Measurements from ENCODE around the gene FRAS1. TPM values are rescaled to one million over a fixed set of nuclear protein-coding genes. Genes with fewer than 3 reads are reported as not detected.

Gene FRAS1
- total RNA-seq, 1 experiment from 2014 or later = 3.4 TPM

- no peak for ATAC-seq
- Histone ChIP-seq H3K9me2 (replicated peaks; ENCODE audit: low read length) (no peaks in the 10 kb centered on the region), H2AFZ (ENCODE audit: low read length) (no peak overlapping the region), H3K36me3 (ENCODE audit: low read depth, low read length) (no peaks in the 10 kb centered on the region), H3K9ac (ENCODE audit: low read length) (no peak overlapping the region), H3K4me1 (ENCODE audit: insufficient read depth, low read length) (no peaks in the 10 kb centered on the region), H4K20me1 (ENCODE audit: low read length) (no peaks in the 10 kb centered on the region), H3K4me3 (ENCODE audit: low read length) (no peak overlapping the region), H3K79me2 (ENCODE audit: low read length) (peaks cover 14% of the 10 kb centered on the region), H3K27ac (ENCODE audit: low read length) (no peak overlapping the region), H3K27me3 (ENCODE audit: low read length) (no peaks in the 10 kb centered on the region), H3K9me3 (ENCODE audit: low read length) (no peaks in the 10 kb centered on the region), H3F3A (ENCODE audit: low read length, unreplicated experiment) (no peaks in the 10 kb centered on the region), H3K4me2 (ENCODE audit: low read length) (no peak overlapping the region)
- no TSS peak for BruUV-seq (replicated peaks)
- POLR2A ChIA-PET (ENCODE audit: unreplicated experiment) = no interaction called here
- intact Hi-C loops (cut with micrococcal nuclease) = no loop called here
- CTCF ChIA-PET = no interaction called here
- no peak for DNase-seq
- TF ChIP-seq EZH2phosphoT487 (IDR thresholded peaks at IDR 0.05; ENCODE audit: borderline replicate concordance, low read length) (no peak), EZH2 (IDR thresholded peaks at IDR 0.05; ENCODE audit: low read length, unreplicated experiment) (no peak)
- TF ChIP-seq, protein P1, sequence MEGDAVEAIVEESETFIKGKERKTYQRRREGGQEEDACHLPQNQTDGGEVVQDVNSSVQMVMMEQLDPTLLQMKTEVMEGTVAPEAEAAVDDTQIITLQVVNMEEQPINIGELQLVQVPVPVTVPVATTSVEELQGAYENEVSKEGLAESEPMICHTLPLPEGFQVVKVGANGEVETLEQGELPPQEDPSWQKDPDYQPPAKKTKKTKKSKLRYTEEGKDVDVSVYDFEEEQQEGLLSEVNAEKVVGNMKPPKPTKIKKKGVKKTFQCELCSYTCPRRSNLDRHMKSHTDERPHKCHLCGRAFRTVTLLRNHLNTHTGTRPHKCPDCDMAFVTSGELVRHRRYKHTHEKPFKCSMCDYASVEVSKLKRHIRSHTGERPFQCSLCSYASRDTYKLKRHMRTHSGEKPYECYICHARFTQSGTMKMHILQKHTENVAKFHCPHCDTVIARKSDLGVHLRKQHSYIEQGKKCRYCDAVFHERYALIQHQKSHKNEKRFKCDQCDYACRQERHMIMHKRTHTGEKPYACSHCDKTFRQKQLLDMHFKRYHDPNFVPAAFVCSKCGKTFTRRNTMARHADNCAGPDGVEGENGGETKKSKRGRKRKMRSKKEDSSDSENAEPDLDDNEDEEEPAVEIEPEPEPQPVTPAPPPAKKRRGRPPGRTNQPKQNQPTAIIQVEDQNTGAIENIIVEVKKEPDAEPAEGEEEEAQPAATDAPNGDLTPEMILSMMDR (conservative IDR thresholded peaks at IDR 0.05; ENCODE audit: low read depth, low read length) = no peak
Observed at GRCh38 chr4:78061939-78062570, 4.9 kb downstream of the FRAS1 start.

- no peaks in the 10 kb centered on the region for H3K9me2 ChIP-seq (replicated peaks; ENCODE audit: low read length)
- no peak for TF ChIP-seq EZH2phosphoT487 (IDR thresholded peaks at IDR 0.05; ENCODE audit: borderline replicate concordance, low read length)
- TF ChIP-seq EZH2 (IDR thresholded peaks at IDR 0.05; ENCODE audit: low read length, unreplicated experiment) = no peak
- TF ChIP-seq, protein P1 (conservative IDR thresholded peaks at IDR 0.05; ENCODE audit: low read depth, low read length) = no peak
- H3K27ac ChIP-seq (ENCODE audit: low read length) = no peak overlapping the region
- H3F3A ChIP-seq (ENCODE audit: low read length, unreplicated experiment) = no peaks in the 10 kb centered on the region
- CTCF ChIA-PET = no interaction called here
- no peak overlapping the region for H3K9ac ChIP-seq (ENCODE audit: low read length)
- POLR2A ChIA-PET (ENCODE audit: unreplicated experiment) = no interaction called here
- intact Hi-C loops (cut with micrococcal nuclease) = no loop called here
- H3K9me3 ChIP-seq (ENCODE audit: low read length) = no peaks in the 10 kb centered on the region
- H2AFZ ChIP-seq (ENCODE audit: low read length) = no peak overlapping the region
- no peaks in the 10 kb centered on the region for H3K79me2 ChIP-seq (ENCODE audit: low read length)
- no peaks in the 10 kb centered on the region for H4K20me1 ChIP-seq (ENCODE audit: low read length)
- no peak for ATAC-seq
- BruUV-seq (replicated peaks) = no TSS peak
- H3K4me1 ChIP-seq (ENCODE audit: insufficient read depth, low read length) = no peaks in the 10 kb centered on the region
- no peaks in the 10 kb centered on the region for H3K36me3 ChIP-seq (ENCODE audit: low read depth, low read length)
- DNase-seq = no peak
- no peak overlapping the region for H3K4me3 ChIP-seq (ENCODE audit: low read length)
- no peaks in the 10 kb centered on the region for H3K27me3 ChIP-seq (ENCODE audit: low read length)
- no peak overlapping the region for H3K4me2 ChIP-seq (ENCODE audit: low read length)
Observed at GRCh38 chr4:78065508-78066192, 8.5 kb downstream of the FRAS1 start.

GRCh38 chr4:78068481-78068880 lies 11.4 kb downstream of the FRAS1 start:
- Histone ChIP-seq H3K79me2 (ENCODE audit: low read length) (no peaks in the 10 kb centered on the region), H4K20me1 (ENCODE audit: low read length) (no peaks in the 10 kb centered on the region), H3K27ac (ENCODE audit: low read length) (no peak overlapping the region), H2AFZ (ENCODE audit: low read length) (no peak overlapping the region), H3K36me3 (ENCODE audit: low read depth, low read length) (no peaks in the 10 kb centered on the region), H3K4me2 (ENCODE audit: low read length) (no peak overlapping the region), H3K9ac (ENCODE audit: low read length) (no peak overlapping the region), H3K27me3 (ENCODE audit: low read length) (no peaks in the 10 kb centered on the region), H3F3A (ENCODE audit: low read length, unreplicated experiment) (no peaks in the 10 kb centered on the region), H3K9me2 (replicated peaks; ENCODE audit: low read length) (no peaks in the 10 kb centered on the region), H3K4me3 (ENCODE audit: low read length) (no peak overlapping the region), H3K4me1 (ENCODE audit: insufficient read depth, low read length) (no peaks in the 10 kb centered on the region), H3K9me3 (ENCODE audit: low read length) (no peaks in the 10 kb centered on the region)
- POLR2A ChIA-PET (ENCODE audit: unreplicated experiment) = interaction anchor here (0.5 kb wide), 1 partner anchor 9 kb away, joined by 5 read pairs; no protein-coding TSS in a partner anchor
- intact Hi-C loops (cut with micrococcal nuclease) = no loop called here
- ATAC-seq (no peak), DNase-seq (no peak)
- no TSS peak for BruUV-seq (replicated peaks)
- CTCF ChIA-PET = no interaction called here
- TF ChIP-seq EZH2phosphoT487 (IDR thresholded peaks at IDR 0.05; ENCODE audit: borderline replicate concordance, low read length) = no peak
- TF ChIP-seq, protein P1 (conservative IDR thresholded peaks at IDR 0.05; ENCODE audit: low read depth, low read length) = no peak
- TF ChIP-seq EZH2 (IDR thresholded peaks at IDR 0.05; ENCODE audit: low read length, unreplicated experiment) = no peak

All from PC-3 (cell line).